H1 (cell line): ENCODE data around the gene CCDC8. TPM values are rescaled to one million over a fixed set of nuclear protein-coding genes. Genes with fewer than 3 reads are reported as not detected.

Experiments used
- SIX5 ChIP-seq: IDR thresholded peaks from 2 replicates; pipeline ENCODE4 v1.6.1; 2011; ENCODE audit warnings: mild to moderate bottlenecking, low read depth, low read length
- TEAD4 ChIP-seq: IDR thresholded peaks from 2 replicates; pipeline ENCODE4 v1.6.1; 2012; ENCODE audit warnings: low read depth, low read length, inconsistent platforms, mixed read lengths
- polyA plus RNA-seq, 7 experiments: library from polyadenylated mRNA; depleted of rRNA in 3 of 7; stranded (reverse) in 5 of 7; unstranded in 2 of 7; fragments of >200 nt in 5 of 7; fragments of 200-250 nt in 2 of 7; gene quantifications; 1 replicate in 5 of 7; 2 replicates in 1 of 7; 4 replicates in 1 of 7; pipeline versions ENCODE4 v1.2.1 to v1.2.3, GENCODE V29; 2011 to 2013; ENCODE audit warnings: missing spikeins in 2 of 7, mixed read lengths in 2 of 7
- total RNA-seq: library from RNA; stranded (reverse); fragmentation: NEBNext Ultra II Directional; extraction: Animal tissue kit (Norgen Biotek cat#: 25700); gene quantifications from 2 replicates; pipeline ENCODE4 v1.2.1, GENCODE V29; 2021

The CCDC8 gene
- total and polyA plus RNA-seq, 2 of the 8 experiments (the other 6 are each of a cell fraction or from before 2014, with no cell fraction given) = 4.9 to 13.6 TPM

GRCh38 chr19:46442808-46443450 lies 29.6 kb upstream of the CCDC8 start (continued):
- TF ChIP-seq TEAD4 (no peak), SIX5 (no peak)
- TF ChIP-seq, all 59 proteins: peak for 0
